Measurements from ENCODE around the gene C3orf22.

DNA sequence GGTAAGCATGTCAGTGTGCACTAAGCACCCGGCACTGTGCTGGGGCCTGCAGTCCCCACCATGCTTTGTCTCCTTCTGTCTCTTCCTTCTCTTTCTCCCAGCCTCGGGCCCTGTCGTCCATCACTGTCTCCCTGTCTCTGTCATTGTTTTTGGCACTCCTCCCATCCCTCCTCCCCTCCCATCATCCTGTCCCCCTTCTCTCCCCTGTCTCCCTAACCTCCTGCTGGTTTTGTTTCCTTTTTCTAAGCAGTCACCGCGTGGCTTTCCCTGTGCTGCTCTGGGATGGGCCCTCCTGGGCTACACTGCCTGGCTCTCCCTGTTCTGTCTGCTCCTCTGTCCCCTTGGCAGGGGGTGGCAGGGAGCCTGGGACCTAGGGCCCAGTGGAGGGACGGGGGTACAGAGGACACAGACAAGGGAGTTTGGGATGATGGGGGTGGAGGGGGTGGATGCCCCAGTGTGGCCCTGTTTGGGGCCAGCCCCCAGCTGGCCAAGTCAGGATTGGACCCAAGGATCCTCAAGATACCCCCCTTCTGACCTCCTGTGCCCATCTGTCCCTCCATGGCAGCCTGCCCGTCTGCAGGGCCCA, 29.1 kb downstream of the C3orf22 start:
- TF ChIP-seq TAF1 (IDR thresholded peaks at IDR 0.05; ENCODE audit: borderline replicate concordance, insufficient read depth, low read length) (no peak), POLR2AphosphoS5 (IDR thresholded peaks at IDR 0.05; ENCODE audit: low read depth, low read length) (no peak)
- TF ChIP-seq, protein P1, sequence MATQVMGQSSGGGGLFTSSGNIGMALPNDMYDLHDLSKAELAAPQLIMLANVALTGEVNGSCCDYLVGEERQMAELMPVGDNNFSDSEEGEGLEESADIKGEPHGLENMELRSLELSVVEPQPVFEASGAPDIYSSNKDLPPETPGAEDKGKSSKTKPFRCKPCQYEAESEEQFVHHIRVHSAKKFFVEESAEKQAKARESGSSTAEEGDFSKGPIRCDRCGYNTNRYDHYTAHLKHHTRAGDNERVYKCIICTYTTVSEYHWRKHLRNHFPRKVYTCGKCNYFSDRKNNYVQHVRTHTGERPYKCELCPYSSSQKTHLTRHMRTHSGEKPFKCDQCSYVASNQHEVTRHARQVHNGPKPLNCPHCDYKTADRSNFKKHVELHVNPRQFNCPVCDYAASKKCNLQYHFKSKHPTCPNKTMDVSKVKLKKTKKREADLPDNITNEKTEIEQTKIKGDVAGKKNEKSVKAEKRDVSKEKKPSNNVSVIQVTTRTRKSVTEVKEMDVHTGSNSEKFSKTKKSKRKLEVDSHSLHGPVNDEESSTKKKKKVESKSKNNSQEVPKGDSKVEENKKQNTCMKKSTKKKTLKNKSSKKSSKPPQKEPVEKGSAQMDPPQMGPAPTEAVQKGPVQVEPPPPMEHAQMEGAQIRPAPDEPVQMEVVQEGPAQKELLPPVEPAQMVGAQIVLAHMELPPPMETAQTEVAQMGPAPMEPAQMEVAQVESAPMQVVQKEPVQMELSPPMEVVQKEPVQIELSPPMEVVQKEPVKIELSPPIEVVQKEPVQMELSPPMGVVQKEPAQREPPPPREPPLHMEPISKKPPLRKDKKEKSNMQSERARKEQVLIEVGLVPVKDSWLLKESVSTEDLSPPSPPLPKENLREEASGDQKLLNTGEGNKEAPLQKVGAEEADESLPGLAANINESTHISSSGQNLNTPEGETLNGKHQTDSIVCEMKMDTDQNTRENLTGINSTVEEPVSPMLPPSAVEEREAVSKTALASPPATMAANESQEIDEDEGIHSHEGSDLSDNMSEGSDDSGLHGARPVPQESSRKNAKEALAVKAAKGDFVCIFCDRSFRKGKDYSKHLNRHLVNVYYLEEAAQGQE (IDR thresholded peaks at IDR 0.05; ENCODE audit: insufficient read depth in 1 of 2, low read depth in 2 of 2, low read length in 2 of 2) = no peak
